IPS-18c (cell line): ENCODE data around the gene MYBBP1A.

Experiments used
- H3K4me3 ChIP-seq: 2 replicates; pipeline ENCODE4 v1.7.0; 2013; ENCODE audit warnings: low read depth, mild to moderate bottlenecking, low read length, moderate library complexity; ENCODE audit not compliant: insufficient read depth
- H3K9me3 ChIP-seq: one replicate; pipeline ENCODE4 v1.6.1; 2013; ENCODE audit warnings: mild to moderate bottlenecking, low read length, moderate library complexity; ENCODE audit not compliant: control insufficient read depth, insufficient read depth

MYBBP1A gene

DNA sequence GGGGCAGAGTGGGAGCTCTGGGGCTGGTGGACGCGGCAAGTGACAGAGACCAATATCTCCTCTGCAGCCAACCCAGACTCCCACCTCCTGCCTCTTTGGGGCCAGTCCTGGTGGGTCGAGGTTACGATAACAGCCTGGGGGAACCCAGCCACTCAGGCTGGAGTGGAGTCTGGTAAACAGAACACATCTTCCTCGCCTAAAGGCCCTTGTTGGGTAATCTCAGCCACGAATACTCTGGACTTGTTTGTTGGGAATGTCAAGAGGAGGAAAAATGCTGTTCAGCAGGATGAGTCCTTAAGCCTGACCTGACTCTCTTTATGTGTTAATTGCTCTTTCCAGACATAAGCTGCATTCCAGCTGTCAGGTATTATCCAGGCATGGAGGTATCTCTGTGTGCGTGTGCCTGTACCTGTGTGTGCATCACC is 64.5 kb downstream of the MYBBP1A start:
- H3K4me3 ChIP-seq = no peak overlapping the region
- H3K9me3 ChIP-seq = no peaks in the 10 kb centered on the region

DNA sequence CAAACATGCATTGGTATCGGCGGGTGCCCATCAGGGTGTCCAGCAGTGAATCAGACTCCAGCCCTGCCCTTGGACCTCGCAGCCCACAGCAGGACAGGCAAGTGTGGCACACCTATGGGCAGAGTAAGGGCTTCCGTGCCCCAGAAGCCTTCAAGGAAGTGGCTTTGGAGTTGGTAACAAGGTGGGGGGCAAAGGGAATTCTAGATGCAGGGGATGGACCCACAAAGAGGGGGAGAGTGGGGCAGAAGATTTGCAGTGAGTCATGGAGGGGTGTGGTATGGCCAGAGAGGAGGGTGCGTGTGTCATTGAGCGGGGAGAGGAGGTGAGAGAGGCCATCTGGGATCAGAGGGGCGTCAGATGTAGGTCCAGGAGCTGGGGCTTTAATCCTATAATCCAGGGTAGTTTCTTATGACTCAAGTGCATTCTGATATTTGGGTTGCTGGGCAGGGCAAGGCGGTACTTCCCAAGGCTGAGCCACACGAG is 65.0 kb downstream of the MYBBP1A start:
- no peaks in the 10 kb centered on the region for H3K9me3 ChIP-seq

DNA sequence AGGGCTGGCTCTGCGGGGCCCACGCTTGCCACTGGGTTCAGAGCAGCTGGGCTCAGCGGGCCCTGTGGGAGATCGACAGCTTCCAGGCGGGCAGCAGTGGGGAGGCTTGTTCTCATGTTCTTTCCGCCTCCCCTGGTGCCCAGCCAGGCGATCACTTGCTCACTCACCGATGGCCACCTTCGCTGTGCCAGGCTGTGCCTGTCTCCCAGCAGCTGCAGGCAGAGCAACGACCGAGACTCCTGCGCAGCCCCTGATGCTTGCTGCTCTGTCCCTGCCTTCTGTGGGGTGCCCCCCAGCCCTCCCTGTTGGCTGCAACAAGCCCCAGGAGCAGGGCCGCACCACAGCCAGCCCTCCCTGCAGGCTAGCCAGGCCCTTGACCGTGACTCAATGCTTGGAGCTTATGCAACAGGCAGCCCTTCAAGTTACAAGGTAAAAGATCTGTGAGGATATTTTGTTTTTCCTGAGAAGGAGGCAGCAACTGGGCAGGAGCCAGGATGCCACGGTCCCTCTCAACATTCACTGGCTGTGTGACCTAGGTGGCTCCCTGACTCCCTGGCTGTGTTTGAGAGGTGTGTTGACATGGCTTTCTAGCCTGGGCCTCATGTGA is 66.1 kb downstream of the MYBBP1A start:
- H3K4me3 ChIP-seq = no peak overlapping the region
- H3K9me3 ChIP-seq = no peaks in the 10 kb centered on the region

More for the DNA sequence above, 65.0 kb downstream of the MYBBP1A start:
- no peak overlapping the region for H3K4me3 ChIP-seq
